GM21367 (cell line): ENCODE data around the gene P2RY11.

Experiments
- ATAC-seq: cut with Tn5 transposase; IDR thresholded peaks from one replicate; pipeline ENCODE4 v1.9.1; 2021; ENCODE audit not compliant: unreplicated experiment

Gene P2RY11, protein sequence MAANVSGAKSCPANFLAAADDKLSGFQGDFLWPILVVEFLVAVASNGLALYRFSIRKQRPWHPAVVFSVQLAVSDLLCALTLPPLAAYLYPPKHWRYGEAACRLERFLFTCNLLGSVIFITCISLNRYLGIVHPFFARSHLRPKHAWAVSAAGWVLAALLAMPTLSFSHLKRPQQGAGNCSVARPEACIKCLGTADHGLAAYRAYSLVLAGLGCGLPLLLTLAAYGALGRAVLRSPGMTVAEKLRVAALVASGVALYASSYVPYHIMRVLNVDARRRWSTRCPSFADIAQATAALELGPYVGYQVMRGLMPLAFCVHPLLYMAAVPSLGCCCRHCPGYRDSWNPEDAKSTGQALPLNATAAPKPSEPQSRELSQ

DNA sequence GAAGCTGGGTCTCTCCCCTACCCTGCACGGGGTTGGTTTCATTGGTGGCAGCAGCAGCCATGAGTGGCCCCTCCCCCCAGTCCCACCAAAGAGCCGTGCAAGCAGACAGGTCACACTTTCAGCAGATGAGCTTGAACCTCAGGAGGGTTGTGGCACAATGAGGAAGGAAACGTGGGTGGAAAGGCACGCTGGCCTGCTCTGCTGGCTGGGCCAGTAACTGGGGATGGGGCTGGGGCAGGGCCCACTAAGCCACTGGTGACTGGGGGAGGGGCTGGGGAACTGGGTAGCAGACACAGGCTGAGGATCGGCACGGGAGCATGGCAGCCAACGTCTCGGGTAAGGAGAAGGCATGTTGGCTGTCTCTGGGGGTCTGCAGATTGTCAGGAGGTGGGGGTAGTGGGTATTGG is at the start of gene P2RY11:
Gene P2RY11, plus strand, starts transcription at position 289 of the 407 bp plus-strand sequence. Its CDS starts 29 bp downstream, at position 318.
- ATAC-seq, result no peak

DNA sequence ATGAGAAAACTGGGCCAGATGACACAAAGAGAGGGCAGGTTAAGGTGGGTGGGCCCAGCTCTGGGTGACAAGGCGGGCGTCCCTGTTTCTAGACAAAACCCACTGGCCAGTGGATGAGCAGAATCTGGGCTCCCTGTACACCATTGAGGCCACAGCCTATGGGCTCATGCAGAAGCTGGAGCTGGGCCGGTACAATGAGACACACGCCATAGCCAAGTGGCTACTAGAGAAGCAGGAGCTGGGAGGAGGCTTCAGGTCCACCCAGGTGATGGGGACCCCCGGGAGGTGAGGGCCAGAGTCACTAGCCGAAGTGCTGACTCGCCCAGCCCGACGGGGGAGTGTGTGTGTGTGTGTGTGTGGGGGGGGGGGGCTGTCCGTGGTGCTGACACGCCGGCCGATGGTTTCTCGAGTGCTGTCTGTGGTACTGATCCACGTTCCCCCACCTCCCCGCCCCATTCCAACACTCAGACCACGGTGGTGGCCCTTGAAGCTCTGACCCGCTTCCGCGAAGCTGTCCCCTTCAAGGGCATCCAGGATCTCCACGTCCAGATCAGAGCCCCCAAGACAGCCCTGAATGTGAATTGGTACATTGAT is 49.7 kb upstream of the P2RY11 start:
- ATAC-seq, result no peak

DNA sequence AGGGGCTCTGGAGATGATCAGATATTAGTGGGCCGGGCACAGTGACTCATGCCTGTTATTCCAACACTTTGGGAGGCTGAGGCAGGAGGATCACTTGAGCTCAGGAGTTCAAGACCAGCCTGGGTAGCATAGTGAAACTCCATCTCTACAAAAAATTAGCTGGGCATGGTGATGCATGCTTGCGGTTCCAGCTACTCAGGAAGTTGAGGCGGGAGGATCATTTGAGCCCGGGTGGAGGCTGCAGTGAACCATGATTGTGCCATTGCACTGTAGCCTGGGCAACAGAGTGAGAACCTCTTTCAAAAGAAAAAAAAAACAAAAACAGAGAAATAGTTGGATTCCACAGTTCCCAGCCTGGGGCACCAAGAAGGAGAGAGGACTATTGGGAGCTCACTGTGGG is 43.3 kb upstream of the P2RY11 start:
- no peak for ATAC-seq

DNA sequence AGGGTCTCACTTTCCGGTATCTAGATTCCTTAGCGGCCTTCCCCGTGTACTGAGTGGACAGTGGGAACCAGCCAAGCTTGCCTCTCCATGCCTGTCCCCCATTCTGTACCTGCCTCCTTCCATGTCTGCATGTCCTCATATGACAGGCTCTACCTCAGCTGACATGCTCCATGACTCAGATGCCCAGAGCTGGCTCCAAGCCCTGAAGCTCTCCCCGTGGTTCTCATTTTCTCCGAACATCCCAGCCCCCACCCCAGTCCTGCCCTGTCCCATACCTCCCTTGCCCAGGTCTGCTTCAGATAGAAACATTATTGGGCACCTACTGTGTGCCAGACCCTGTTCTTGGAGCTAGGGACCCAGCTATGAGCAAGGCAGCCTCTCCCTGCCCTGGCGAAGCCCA is 42.4 kb upstream of the P2RY11 start:
- no peak for ATAC-seq

DNA sequence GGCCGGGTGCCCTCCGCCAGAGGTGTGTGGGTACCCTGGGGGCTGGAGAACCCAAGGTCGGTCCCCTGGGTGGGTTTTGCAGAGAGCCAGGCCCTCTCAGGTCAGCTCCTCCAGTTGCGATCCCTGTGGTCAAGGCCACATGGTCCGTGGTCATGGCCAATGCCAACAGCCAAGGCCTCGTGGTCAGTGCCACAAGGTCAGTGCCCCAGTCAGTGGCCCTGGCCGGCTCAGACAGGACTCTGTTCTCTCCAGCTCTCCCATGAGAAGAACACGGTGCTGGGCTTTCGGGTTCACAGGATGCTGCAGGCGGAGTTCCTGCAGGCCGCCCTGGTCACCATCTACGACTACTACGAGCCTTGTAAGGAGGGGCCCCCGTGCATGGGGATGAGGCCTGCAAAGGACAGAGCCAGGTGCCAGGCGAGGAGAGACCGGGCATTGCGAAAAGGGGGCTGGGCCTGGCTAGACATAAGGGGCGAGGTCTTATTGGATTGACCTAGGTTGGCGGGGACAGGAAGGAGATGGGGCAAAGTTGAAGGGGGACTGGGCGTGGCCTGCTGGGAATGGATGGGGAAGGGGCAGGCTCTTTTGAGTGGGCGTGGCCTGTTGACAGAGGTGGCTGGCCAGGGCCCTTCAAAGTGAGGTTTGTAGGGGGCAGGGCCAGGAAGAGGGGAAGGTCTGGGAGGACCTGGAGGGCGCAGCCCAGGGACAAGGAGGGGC is 40.6 kb upstream of the P2RY11 start:
- ATAC-seq, result no peak

DNA sequence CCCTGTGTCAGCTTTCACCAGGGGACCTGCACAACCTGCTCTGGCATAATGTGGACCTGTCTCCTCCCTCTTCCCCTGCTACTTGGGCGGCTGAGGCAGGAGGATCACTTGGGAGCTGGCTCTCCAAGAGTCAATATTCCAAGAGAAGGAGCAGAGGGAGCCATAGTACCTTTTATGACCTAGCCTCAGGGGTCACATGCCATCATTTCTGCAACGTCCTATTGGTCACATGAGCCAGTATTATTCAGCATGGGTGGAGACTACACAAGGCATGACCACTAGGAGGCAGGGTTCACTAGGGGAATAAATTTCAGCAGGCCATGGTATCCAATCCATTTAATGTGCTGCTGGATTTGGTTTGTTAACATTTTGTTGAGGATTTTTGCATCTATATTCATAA is 37.3 kb upstream of the P2RY11 start:
- ATAC-seq, result no peak

DNA sequence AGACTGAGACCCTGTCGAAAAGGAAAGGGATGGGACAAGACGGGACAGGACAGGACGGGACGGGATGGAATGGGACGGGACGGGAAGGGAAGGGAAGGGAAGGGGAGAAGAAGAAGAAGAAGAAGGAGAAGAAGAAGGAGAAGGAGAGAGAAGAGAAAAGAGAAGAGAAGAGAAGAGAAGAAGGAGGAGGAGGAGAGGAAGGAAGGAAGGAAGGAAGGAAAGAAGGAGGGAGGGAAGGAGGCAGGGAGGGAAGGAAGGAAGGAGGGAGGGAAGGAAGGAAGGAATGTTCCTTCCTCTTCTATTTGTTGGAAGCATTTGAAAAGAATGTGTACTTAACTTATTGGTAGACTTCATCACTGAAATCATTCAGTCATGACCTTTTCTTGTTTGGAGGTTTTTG is 35.0 kb upstream of the P2RY11 start:
- ATAC-seq, result no peak

DNA sequence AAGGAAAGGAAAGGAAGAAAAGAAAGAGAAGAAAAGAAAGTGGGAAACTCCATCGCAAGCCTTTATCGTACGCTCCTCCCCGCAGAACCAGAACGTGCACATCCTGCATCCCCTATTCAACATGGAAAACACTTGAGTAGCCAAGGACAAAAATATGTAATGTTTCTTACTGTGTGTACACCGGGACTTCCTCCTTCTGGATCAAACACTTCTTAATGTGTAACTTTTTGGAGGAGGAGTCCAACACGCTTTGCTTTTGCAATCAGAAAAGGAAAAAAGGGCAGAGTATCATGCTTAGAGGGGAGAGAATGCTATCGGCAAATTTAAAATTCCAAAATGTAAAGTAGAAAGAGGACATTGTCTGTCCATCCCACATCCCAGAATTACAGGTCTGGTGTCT is 33.2 kb upstream of the P2RY11 start:
- no peak for ATAC-seq

DNA sequence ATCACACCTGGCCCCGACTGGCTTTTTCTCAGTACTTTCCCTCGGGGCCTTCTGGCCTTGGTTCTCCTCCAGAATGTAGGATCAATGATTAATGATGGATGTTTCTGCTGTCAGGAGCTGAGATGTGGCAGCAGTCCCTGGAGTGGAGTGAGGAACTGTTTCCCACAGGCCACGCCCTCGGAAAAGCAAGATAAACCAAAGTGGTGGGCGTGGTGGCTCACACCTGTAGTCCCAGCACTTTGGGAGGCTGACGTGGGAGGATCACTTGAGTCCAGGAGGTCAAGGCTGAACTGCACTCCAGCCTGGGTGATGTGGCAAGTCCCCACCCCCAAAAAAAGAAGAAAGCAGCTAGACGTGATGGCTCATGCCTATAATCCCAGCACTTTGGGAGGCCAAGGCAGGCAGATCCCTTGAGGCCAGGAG is 32.5 kb upstream of the P2RY11 start:
- no peak for ATAC-seq

DNA sequence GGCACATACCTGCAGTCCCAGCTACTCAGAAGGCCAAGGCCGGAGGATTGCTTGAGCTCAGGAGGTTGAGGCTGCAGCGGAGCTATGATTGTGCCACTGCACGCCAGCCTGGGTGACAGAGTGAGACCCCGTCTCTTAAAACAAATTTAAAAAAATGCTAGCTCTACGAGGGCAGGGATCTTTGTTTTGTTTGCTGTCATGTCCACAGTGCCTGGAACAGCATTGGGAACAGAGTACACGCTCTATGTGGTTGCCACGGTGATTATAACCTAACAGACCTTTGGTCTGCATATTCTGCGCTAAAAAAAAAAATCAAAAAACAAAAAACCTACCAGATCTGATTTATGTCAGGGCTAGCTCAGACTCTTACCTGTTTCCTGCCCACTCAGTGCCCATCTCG is 27.6 kb upstream of the P2RY11 start:
- ATAC-seq, result no peak

DNA sequence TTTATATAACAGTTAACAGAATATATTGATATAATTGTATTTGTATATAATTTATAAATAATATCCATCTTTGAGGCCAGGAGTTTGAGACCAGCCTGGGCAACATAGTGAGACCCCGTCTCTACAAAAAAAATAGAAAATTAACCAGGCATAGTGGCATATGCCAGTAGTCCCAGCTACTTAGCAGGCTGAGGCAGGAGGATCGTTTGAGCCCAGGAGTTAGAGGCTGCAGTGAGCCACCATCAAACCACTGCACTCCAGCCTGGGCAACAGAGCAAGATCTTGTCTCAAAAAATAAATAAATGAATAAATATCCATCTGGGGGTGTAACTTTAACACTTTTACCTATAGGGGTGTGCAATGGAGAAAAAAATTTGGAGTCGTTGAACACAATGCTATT is 26.7 kb upstream of the P2RY11 start:
- no peak for ATAC-seq

DNA sequence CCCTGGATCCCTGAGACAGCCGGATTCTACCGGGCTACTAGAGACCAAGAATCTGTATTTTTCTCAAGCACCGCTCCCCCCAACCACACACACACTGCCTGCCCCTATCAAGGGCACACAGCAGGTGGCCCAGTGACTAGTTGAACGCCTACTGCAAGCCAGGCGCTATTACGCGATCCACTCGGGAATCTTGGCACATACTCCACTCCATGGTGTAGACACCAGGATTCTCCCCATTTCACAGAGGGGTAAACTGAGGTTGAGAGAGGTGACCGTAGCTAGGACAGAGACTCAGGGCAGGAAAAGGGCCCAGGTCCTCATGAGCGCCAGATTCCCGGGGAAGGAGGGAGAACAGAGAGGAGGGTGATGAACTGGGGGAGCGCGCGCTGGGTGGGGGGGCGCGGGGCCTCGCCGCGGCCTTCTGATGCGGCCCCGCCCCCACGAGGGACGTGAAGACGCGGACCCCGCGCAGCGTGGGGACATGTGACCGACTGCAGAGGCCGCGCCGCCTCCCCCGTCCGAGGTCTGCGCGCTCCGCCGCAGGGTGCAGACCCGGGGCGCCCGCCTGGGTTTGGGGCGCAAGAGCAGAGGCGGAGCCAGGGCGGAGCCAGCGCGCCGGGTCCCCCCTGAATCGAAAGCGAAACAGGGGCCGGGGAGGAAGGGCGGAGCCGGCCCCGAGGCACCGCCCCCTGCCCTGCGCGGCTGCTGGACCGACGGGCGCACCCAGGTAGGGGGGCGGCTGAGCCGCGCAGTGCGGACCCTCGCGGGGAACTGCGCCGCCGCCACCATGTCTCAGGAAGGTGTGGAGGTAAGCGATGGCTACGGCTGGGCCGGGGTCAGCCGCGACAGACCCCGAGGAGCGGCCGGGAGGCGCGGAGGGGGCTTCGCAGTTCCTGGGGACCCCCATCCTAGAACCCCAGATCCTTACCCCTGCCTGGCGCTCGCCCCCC is 25.6 kb upstream of the P2RY11 start, which contains the start of gene SHFL:
Gene SHFL, plus strand, starts transcription at position 677 of the 950 bp plus-strand sequence. Its CDS starts 111 bp downstream, at position 788.
- peak; percentile 85 for ATAC-seq

DNA sequence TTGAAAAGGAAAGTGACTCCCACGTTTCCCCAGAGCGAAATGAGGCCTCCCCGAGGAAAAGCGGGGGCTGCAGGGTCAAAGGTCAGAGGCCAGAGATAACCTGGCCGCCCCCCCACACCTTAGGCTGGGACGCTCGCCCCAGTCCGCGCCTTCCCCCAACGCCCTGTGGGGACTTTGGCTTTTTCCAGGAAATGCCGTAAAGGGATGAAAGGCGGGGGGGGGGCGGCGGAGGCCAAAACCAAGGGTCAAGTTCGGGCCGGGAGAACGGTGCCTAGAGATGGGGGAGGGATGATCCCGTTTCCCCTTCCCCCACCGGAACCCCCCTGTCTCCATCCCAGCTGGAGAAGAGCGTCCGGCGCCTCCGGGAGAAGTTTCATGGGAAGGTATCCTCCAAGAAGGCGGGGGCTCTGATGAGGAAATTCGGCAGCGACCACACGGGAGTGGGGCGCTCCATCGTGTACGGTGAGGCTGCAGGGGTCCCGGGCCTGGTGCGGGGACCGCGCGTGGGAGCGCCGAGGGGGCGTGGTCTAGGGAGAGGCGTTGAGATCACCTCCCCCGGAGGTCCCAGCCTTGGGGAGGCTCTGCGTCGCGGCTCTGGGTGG is 24.8 kb upstream of the P2RY11 start:
- ATAC-seq, result no peak

DNA sequence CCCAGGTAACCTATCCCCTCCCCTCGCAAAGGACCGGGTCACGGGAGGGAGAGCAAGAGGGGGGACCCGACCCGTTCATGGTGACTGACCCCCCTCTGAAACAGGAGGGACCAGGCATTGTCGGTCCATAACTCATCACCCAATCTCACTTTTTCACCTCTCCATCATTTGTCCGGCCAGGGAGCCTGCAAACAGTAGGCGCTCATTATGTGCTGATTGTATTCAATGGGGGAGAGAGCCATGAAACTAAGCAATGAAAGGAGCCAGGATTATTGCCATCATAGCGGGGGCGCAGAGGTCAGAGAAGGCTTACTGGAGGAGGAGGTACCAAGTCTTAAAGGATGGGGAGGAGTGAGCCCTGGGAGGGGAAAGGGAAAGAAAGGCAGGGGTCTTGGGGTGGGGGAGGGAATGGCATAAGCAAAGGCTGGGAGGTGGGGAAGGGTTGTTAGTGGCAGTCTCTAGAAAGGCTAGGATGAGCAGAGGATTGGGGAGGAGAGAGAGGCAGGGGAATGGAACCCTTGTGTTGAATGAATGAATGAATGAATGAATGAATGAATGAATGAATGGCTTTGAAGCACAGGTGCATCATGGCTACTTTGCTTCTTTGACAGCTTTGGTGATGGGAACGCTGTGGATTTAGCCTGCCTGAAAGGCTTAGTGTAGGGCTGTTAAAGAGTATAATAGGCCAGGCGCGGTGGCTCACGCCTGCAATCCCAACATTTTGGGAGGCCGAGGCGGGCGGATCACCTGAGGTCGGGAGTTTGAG is 24.0 kb upstream of the P2RY11 start:
- ATAC-seq, result no peak

DNA sequence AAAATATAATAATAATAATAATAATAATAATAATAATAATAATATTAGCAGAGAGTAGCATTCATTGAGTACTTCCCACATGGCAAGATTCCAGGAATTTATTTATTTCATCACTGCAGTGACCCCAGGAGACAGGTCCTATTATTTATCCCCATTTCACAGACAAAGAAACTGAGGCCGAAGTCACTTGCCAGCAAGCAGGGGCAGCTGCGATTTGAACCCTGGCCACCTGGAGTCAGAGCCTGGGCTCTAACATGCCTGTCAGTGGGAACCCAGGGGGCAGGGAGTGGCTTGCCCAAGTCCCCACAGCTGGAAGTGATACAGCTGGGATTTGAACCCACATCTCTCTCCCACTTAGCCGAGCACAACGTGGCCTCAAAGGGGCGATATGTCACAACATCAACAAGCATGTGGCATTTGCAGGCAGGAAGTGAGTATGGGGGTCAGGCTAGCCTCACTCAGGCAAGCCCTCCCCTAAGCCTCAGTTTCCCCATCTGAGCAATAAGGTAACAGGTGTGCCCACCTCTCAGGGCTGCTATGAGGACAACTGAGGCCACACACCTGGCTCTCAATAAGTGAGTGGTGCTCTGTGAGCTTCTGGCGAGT is 22.4 kb upstream of the P2RY11 start:
- no peak for ATAC-seq

DNA sequence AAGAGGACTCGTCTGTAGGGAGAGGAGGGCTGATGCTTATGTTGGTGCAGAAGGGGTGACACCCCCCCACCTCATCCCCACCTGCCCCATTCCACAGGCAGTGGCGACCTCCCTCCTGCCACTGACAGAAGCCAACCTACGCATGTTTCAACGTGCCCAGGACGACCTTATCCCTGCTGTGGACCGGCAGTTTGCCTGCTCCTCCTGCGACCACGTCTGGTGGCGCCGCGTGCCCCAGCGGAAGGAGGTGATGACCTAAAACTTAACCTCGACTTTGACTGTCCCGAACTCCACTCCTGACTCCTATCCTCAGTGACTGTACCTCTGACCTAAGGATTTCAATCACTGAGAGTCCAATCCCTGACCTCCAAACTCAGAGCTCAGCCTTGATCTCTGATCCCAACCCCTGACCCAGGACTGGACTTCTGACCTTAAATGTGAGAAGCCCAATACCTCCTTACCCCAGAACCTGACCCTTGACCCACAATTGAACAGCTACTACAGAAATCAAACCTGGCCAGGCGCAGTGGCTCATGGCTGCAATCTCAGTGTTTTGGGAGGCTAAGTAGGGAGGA is 21.6 kb upstream of the P2RY11 start:
- no peak for ATAC-seq

DNA sequence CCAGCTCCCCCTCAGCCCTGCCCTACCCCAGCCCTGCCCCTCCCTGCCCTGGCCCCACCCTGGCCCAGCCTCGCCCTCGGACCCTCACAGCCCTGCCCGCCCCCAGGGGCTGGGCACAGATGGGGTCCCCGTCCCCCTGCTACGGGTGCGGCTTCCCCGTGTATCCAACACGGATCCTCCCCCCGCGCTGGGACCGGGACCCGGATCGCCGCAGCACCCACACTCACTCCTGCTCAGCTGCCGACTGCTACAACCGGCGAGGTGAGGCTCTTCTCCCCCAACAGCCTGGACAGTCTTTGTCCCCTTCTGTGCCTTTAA is 20.2 kb upstream of the P2RY11 start:
- ATAC-seq, result no peak

DNA sequence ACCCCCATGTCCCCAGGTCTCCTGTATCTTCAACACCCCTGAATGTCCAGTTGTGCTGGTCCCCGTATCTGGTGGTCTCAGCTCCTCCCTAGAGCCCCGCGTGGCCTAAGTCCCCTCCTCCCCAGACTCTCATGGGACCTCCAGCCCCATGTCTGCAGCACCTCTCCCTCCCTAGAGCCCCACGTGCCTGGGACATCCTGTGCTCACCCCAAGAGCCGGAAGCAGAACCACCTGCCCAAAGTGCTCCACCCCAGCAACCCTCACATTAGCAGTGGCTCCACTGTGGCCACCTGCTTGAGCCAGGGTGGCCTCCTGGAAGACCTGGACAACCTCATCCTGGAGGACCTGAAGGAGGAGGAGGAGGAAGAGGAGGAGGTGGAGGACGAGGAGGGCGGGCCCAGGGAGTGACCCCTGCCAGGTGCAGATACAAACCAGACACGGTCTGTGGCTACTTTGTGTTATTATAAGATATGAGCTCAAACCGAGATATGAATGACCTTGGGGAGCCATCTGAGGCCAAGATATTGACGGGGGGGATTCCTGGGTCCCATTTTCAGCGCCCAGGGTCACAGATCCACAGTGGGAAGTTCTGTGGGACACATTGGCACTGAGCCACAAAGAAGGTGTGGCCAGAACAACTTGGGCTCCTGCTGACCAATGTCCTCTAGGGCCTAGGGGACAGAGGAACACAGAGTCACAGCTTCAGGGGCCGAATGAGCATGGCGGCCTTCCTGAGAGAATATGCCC is 19.4 kb upstream of the P2RY11 start:
- ATAC-seq, result no peak
